HG02840 (cell line): Measurements from ENCODE around the gene DRAP1.
"Not testable (repeated sequence)": the region's sequence is repeated elsewhere in the genome, so short reads cannot be mapped to it uniquely, and the experiment has no call there.

Experiments used
- ATAC-seq: cut with Tn5 transposase; IDR thresholded peaks from one replicate; pipeline ENCODE4 v1.9.1; 2021; ENCODE audit warnings: mild to moderate bottlenecking, moderate library complexity, moderate number of reproducible peaks; ENCODE audit not compliant: unreplicated experiment, low FRiP score

Gene DRAP1

DNA sequence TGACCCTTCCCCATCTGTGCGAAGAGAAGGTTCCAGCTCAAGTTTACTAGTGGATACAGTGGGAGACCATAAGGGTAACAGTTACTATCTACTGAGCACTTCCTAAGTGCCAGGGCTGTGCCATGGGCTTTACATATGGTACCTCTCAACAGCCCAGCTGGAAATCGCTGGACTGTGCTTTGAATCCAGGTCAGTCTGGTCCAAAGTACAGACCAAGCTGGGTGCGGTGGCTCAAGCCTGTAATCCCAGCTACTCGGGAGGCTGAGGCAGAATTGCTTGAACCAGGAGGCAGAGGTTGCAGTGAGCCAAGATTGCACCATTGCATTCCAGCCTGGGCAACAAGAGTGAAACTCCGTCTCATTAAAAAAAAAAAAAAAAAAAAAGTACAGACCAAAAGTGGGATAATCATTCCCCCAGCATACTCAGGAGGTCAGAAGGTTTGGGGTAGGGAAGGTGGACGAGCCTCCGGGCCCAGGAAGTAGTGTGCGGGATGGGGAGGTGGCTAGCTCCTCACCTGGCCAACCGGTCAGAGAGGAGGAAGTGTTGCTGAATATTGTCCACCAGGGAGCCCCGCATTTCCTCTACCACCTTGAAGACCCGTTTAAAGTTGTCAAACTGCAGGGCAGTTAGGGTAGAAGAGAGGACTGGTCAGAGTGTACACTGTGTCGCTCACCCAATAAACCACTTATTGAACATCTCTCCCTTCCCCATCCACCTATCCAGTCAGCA is 33.3 kb upstream of the DRAP1 start:
- no peak for ATAC-seq

DNA sequence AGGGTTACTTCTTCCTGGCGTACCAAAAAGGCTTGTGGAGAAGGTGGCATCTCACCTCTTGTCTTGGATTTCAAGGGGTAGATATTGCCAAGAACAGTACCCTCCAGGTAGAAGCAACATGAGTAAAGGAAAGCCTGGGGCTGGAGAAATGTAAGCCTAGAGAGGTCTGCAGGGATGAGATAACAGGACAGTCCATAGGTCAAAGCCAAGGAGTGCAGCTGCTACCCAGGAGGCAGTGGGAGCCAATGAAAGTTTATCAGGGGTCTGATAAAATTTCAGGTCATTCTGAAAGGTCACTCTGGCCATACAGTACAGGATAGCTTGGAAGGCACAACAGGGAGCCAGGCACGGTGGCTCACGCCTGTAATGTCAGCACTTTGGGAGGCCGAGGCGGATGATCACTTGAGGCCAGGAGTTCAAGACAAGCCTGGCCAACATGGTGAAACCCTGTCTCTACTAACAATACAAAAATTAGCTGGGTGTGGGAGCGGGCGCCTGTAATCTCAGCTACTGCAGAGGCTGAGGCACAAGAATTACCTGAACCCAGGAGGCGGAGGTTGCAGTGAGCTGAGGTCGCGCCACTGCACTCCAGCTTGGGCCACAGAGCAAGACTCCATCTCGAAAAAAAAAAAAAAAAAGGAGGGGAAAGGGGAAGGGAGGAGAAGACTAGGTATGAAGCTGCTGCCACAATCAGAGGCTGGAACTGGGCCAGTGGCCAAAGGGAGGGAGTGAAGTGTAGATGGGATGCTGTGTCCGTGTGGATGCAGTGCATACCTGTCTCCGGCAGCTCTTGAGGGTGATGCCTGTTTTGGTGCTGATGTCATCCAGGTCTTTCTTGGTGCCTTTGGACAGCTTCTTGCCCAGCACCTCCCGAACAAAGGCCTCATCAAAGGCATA is 32.2 kb upstream of the DRAP1 start:
- no peak for ATAC-seq

DNA sequence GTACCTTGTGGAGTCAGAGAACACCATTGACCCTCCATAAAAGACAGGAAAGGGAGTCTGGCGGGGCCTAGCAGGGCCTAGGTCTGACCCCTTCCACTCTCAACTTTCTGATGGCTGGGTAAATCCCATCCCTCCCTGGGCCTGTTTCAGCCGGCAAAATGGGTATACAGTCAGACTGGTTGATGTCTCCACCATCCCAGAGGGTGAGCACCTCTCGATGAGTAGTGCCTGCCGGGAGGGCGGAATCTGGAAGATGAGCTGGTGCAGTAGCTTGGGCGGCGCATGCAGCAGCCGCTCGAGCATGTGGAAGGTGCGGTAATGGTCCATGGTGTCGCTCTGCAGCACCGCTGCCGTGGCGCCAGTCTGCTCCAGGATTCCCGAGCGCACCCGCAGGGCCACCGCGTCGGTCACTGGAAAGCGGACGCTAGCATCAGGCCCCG is 31.5 kb upstream of the DRAP1 start:
- no peak for ATAC-seq

DNA sequence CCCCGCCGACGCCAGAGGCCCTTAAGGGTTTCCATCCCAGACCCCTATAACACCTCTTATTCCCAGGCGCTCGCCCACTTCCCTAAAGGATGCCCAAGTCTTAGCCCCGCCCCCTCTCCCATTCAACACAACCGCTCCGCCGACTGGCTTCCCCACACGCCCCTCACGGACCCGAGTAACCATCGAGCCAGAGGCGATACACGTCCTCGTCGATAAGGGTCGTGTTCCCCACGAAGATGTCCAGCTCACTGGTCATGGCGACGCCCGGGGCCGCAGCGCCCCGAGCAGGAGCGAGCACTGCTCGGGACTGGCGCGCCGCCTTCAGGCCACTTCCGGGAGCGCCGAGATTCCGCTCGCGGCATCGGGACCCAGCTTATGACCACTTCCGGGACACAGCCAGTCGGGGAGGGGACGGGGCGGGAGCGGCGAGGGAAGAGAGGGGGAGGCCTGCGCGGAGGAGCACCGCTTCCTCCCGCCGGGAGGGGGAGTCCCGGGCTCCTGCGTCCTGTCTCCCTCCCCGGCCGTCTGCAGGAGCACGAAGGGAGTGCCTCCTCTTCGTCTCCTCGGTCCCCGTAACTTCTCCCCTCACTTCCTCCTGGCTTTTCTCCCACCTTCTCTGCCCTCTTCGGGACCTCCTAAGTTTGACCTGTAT is 30.9 kb upstream of the DRAP1 start, which contains the start of gene FIBP:
TSS of gene FIBP (minus strand) at position 309 of the 652 bp plus-strand sequence. CDS start at position 256, 53 bp downstream.
- ATAC-seq, result peak; percentile 54

DNA sequence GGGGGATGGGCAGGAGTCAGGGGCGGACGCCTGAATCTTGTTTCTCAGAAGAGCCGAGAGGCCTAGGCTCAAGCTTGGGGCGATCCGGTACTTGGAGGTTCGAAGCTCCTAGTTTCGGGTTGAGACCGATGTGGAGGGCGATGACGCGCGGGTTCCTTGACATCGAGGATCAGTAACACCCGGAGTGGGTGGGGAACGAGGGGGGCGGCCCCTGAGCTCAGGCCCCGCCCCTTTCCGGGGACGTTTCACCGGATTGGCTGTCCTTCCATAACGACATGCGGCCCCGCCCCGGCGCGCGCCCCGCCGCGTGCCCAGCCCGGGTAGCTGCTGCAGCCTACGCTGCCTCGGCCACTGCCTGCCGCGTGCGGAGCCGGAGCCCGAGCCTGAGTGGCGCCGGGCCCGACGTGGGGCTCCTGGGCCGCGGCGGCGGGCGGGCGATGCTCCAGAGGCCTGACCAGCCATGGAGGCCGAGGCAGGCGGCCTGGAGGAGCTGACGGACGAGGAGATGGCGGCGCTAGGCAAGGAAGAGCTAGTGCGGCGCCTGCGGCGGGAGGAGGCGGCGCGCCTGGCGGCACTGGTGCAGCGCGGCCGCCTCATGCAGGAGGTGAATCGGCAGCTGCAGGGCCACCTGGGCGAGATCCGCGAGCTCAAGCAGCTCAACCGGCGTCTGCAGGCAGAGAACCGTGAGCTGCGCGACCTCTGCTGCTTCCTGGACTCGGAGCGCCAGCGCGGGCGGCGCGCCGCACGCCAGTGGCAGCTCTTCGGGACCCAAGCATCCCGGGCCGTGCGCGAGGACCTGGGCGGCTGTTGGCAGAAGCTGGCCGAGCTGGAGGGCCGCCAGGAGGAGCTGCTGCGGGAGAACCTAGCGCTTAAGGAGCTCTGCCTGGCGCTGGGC is 28.7 kb upstream of the DRAP1 start, which contains the start of gene CCDC85B:
TSS of gene CCDC85B (plus strand) at position 350 of the 895 bp plus-strand sequence. CDS start at position 461, 111 bp downstream.
- ATAC-seq, result peak; percentile 48

DNA sequence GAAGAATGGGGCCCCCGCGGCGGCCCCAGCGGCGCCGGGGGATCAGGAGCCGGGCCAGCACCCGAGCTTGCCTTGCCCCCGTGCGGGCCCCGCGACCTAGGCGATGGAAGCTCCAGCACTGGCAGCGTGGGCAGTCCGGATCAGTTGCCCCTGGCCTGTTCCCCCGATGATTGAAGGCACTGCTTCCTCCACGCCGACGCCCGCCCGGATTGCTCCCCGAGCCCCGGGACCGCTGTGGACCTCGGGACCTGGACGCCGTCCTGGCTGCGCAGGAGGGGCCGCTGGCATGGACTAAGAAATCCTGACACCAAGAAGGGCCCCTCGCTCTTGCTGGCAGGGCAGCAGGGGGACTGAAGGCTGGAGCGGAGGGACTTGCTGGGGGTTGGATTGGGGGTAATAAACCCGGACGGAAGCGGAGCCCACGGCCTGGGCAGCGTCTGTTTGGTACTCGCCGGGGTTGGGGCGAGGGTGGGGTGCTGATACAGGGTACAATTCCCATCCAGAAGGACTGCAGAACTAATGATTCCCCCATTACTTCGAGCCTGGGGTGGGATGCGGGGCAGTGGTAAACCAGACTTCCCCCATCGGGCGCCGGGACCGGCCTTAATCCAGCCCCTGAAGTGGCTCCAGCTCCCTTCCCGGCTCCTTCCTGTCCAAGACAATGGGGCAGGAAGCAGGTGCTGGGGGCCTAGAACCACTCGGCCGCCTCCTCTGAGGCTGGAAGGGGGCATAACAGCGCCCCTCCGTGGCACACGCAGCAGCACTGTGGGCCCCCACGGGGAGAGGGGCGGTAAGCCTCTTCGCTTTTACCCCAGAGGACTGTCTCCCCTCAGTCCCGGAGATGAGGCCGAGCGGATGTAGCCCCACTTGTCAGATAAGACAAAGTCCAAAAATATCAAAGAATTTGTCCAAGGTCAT is 27.7 kb upstream of the DRAP1 start:
- ATAC-seq, result no peak

DNA sequence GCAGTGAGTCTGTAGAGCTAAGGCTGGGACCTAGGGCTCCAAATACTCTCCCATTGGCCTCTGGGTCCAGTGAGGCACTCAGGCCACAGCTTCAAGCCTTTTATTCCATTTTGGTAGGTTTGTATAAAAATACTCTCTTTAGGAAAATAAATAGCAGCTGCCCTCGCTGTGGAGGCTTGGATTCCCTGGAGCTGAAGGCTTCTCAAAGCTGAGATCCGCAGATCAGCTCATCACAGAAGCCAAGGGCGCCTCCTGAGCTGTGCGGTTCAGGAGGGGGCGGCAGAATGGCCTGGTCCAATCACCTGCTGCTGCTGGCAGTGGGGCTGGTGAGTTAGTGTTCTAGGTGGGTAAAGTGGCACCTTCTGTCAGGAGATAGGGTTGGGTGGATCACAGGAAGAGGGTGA is 27.1 kb upstream of the DRAP1 start:
- ATAC-seq, result not testable (repeated sequence)

DNA sequence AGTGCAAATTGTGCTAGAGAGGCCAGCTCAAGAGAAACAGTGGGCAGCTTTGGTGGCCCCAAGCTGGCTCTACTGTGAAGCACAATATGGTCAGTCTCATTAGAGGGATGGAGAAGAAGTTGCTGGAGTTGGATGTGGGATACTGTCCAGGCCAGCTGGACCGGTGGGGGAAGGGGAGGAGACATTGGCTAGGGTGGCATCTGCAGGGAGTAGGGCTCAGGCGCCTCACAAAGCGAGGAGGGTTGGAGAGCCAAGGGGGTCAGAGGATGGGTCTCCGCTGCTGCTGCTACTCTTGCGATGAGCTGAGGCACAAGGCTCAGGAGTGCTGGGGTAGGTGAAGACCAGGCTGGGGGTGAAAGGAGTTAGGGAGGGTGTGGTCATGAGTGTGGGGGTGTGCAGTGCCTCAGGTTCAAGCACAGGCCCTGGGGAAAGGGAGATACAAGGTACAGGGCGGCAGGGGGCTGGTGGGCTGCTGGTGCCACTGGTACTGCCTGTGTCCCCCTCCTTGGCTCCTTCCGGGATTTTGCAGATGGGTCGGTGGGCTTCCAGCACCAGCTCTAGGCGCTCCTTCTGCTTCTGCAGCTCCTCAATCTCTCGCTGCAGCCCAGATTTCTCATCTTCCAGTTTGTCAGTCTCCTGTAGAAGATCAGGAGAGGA is 26.4 kb upstream of the DRAP1 start:
- no peak for ATAC-seq

DNA sequence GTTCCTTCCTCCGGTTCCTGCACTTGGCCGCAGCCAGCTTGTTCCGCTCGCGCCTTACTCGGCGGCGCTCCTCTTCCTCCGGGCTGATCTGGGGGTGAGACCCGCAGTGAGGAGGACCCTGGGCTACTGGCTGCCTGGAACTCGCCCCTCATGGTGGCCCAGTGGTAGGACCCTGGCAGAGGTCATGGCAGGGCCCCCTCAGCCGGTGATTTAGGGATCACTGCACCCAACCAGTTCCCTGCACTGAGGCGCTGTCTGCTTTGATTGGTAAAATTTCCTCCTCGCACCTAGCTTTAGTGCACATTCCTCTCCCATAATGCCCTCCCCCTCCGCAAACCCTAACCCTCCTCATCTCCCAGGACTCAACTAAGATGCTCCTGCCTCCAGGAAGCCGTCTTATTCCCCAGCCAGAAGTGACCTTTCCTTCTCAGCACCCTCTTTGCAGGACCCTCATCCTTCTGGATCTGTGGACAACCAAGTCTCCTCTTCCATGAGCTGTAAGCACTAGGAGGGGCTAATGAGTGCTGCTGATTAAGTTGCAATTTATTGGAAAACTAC is 25.1 kb upstream of the DRAP1 start:
- ATAC-seq, result no peak

DNA sequence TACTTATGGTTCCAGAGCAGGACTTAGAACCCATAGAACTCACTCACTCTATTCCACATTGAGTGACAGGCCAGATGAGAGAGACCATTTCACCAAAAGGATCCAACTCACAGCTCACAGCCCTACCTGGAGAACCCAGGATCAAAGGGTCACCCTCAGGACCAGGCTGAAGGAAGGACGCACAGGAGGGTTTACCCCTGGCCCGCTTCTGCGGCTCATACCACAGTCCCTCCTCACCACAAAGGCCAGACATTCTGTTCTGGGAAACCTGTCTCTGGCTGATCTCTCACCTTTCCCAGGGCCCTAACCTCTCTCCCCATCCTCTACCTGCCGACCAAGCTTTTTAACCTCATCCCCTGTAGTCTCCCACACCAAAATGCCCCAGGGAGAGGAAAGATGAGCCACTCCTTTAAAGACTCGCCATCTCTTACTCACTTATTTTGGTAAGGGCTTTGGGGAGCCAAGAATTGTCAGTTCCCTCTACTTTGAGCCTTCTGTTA is 23.7 kb upstream of the DRAP1 start:
- ATAC-seq, result no peak

DNA sequence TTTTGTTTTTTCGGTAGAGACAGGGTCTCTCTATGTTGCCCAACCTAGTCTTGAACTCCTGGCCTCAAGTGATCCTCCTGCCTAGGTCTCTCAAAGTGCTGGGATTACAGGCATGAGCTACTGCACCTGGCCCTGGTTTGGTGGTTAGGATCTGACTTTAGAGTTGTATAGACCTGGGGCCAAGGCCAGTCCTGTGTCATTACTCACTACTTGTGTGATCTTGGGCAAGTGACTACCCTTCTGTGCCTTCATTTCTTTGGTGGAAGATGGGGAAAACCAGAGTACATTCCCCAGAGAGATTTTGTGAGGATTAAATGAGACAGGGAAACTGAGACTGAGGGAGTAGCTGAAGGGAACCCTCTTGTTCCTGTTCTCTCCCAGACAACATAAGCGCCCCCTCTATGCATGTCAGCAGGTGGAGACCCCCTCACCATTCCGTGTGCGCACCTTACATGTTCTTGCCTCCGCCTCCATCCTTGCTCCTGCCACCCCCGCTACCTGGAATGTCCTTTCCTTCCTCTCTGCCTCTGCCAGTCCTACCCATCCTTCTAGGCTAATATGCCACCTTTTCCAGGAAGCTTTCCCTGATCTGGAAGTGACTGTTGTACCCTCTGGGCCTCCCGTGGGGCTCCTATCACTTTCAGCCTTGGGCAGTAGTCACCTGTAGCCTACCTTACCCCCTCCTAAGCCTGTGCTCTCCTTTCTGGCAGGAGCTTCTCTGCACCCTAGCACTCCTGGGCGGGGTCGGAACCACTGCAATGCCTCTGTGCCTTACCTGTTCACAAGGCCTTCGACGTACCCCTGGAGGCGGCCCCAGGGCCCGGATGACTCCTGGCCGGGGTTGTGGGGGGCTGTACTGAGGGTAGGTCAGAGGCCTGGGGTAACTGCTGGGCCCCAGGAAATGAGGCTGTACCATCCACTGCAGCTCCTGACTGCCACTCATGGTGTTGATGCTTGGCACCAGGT is 22.9 kb upstream of the DRAP1 start:
- ATAC-seq, result no peak

DNA sequence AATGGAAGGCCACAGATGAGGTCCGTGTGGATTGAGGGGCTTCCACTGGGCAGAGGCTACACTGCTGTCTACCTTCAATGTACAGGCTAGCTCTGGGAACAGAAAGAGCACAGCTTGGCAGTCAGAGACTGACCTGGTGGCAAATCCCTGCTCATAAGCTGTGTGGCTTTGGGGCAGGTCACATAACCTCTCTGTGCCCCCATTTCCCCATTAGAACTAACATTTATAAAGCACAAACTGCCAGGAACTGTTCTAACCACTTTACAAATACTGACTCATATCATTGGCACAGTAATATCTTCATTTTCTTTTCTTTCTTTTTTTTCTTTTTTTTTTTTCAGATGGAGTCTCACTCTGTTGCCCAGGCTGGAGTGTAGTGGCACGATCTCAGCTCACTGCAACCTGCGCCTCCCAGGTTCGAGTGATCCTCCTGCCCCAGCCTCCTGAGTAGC is 22.2 kb upstream of the DRAP1 start:
- ATAC-seq, result no peak

DNA sequence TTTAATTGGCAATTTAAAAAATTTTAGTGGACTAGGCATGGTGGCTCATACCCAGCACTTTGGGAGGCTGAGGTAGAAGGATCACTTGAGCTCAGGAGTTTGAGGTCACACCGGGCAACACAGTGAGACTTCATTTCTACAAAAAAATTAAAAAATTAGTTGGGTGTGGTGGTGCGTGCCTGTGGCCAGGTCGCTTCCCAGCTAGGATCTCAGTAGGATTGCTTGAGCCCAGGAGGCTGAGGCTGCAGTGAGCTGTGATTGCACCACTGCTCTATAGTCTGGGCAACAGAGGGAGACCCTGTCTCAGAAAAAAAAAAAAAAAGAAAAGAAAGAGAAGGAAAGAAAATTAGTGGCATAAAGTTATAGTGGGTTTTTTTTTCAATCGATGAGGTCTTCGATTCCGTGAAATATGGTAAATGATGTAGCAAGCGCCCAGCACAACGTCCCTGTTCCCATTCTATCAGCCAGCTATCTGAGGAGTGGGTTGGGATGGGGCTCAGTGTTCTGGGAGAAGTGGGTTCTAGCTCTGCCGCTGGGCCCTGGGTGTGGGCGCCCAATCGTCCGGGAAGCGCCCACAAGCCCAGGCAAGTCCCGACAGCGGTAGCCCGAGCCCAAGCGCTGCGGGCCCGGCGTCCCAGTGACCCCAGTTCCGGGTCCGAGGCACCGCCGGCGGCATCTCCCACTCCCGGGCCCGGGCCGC is 20.4 kb upstream of the DRAP1 start:
- no peak for ATAC-seq

DNA sequence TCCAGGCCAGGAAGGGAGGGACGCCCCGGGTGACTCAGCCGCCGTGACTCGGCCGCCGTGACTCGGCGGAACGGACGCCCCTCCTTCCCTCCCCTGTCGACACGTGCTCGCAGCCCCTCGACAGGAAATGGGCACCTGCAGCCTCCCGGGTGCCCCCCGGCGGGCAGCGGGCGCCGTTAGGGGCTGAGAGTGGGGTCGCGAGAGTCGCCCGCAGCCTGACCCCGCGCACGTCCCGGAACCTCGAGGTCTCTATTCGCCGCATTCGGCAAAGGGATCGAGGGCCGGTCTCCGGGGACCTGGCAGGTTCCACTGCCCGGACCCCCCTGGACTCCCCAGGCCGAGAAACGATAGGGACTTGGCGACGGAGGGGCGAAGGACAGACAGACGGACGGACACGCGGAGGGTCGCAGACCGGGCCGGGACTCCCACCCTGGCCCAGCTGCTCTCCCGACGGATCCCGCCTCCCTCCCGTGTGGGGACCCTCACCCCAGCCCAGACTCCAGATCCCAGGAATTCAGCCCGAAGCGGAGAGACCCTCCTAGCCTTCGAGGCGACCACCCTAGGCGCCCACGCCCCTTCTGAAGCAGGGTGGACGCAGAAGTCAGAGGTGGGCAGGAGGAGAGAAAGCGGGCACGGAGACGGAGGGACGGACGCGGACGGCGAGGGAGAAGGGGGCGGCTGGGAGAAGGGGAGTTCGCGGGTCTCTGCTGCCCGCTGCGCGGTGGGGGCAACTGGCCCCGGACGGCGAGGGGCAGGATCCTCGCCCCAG is 19.7 kb upstream of the DRAP1 start:
- no peak for ATAC-seq
